GM19452 (cell line): ENCODE measurements around the gene PPP1R14B.
A peak's percentile ranks its signal among the peaks of the same experiment; 100 is the strongest.

Source experiments
- ATAC-seq: cut with Tn5 transposase; IDR thresholded peaks from one replicate; pipeline ENCODE4 v1.9.1; 2021; ENCODE audit not compliant: unreplicated experiment

Gene PPP1R14B

GRCh38 chr11:64281957-64282770 lies 35.4 kb upstream of the PPP1R14B start:
- ATAC-seq: no peak

GRCh38 chr11:64278576-64279190 lies 31.9 kb upstream of the PPP1R14B start:
- ATAC-seq: no peak

GRCh38 chr11:64276653-64277431 lies 30.1 kb upstream of the PPP1R14B start:
- ATAC-seq: no peak

GRCh38 chr11:64275841-64276240 lies 29.1 kb upstream of the PPP1R14B start:
- no peak for ATAC-seq

GRCh38 chr11:64275031-64275800 lies 28.5 kb upstream of the PPP1R14B start:
- no peak for ATAC-seq

GRCh38 chr11:64269540-64270220 lies 22.9 kb upstream of the PPP1R14B start:
- ATAC-seq: peak; percentile 64

- ATAC-seq: no peak
These were observed 22.3 kb upstream of the PPP1R14B start for GRCh38 chr11:64268893-64269539.

GRCh38 chr11:64268025-64268892 lies 21.5 kb upstream of the PPP1R14B start:
- ATAC-seq: no peak

- ATAC-seq: no peak
These were observed 20.6 kb upstream of the PPP1R14B start for GRCh38 chr11:64267207-64267945.

- no peak for ATAC-seq
These were observed 19.6 kb upstream of the PPP1R14B start for GRCh38 chr11:64266339-64266738.

GRCh38 chr11:64265176-64266160 lies 18.7 kb upstream of the PPP1R14B start:
- ATAC-seq: no peak

- ATAC-seq: no peak
These were observed 17.7 kb upstream of the PPP1R14B start for GRCh38 chr11:64264371-64264852.

- ATAC-seq: no peak
These were observed 17.2 kb upstream of the PPP1R14B start for GRCh38 chr11:64263947-64264317.

- ATAC-seq: no peak
These were observed 16.5 kb upstream of the PPP1R14B start for GRCh38 chr11:64263021-64263946.

GRCh38 chr11:64262271-64263002 lies 15.7 kb upstream of the PPP1R14B start:
- no peak for ATAC-seq
